Neural cell (in vitro differentiated cells): Measurements from ENCODE around the gene TAPBP. TPM values are rescaled to one million over a fixed set of nuclear protein-coding genes. Genes with fewer than 3 reads are reported as not detected.

Experiments
- H2AFZ ChIP-seq: fragments of 200-600, 300-800 bp; sonication (generic), shearing (Covaris generic); 2 replicates; pipeline ENCODE4 v1.6.0; 2014; ENCODE audit warnings: low read depth, mild to moderate bottlenecking, antibody characterized with exemption, low read length, moderate library complexity
- H3F3A ChIP-seq: fragments of 200-600 bp; shearing (Covaris generic); 2 replicates; pipeline ENCODE4 v1.6.1; 2016; ENCODE audit warnings: mild to moderate bottlenecking, moderate library complexity, mixed read lengths, antibody characterized with exemption, low read length; ENCODE audit not compliant: insufficient read depth, poor library complexity, severe bottlenecking
- H3K27ac ChIP-seq: fragments of 200-600, 300-800 bp; sonication (generic), shearing (Covaris generic); 2 replicates; pipeline ENCODE4 v1.5.1; 2014; ENCODE audit warnings: mild to moderate bottlenecking, low read length, moderate library complexity
- H3K27me3 ChIP-seq: fragments of 300-800, 200-600 bp; sonication (generic), shearing (Covaris generic); 2 replicates; pipeline ENCODE4 v1.6.0; 2014; ENCODE audit warnings: mild to moderate bottlenecking, low read depth, low read length, moderate library complexity; ENCODE audit not compliant: insufficient read depth
- H3K36me3 ChIP-seq: fragments of 300-800, 200-600 bp; sonication (generic), shearing (Covaris generic); 2 replicates; pipeline ENCODE4 v1.5.1; 2014; ENCODE audit warnings: mild to moderate bottlenecking, antibody characterized with exemption, low read length, moderate library complexity; ENCODE audit not compliant: insufficient read depth
- H3K4me2 ChIP-seq: fragments of 300-800, 200-600 bp; sonication (generic), shearing (Covaris generic); 2 replicates; pipeline ENCODE4 v1.6.0; 2014; ENCODE audit warnings: mild to moderate bottlenecking, low read length
- H3K4me3 ChIP-seq: fragments of 300-800, 200-600 bp; sonication (generic), shearing (Covaris generic); 2 replicates; pipeline ENCODE4 v1.5.1; 2014; ENCODE audit warnings: mild to moderate bottlenecking, low read length, moderate library complexity
- H3K79me2 ChIP-seq: fragments of 200-600 bp; shearing (Covaris generic); replicated peaks from 2 replicates; pipeline ENCODE4 v1.6.0; 2014; ENCODE audit warnings: mild to moderate bottlenecking, low read length, moderate library complexity; ENCODE audit not compliant: insufficient read depth
- H3K9ac ChIP-seq: fragments of 300-800, 200-600 bp; sonication (generic), shearing (Covaris generic); 2 replicates; pipeline ENCODE4 v1.6.1; 2016; ENCODE audit warnings: mild to moderate bottlenecking, low read length, mixed read lengths
- H3K9me2 ChIP-seq: fragments of 200-600 bp; shearing (Covaris generic); 2 replicates; pipeline ENCODE4 v1.6.1; 2016; ENCODE audit warnings: mild to moderate bottlenecking, low read length, mixed read lengths; ENCODE audit not compliant: insufficient read depth
- H3K9me3 ChIP-seq: fragments of 200-600, 300-800 bp; sonication (generic), shearing (Covaris generic); 2 replicates; pipeline ENCODE4 v1.6.1; 2016; ENCODE audit warnings: mild to moderate bottlenecking, mixed run types, low read length, moderate library complexity, mixed read lengths
- H4K20me1 ChIP-seq: fragments of 200-600 bp; shearing (Covaris generic); 2 replicates; pipeline ENCODE4 v1.6.1; 2016; ENCODE audit warnings: mild to moderate bottlenecking, mixed run types; ENCODE audit not compliant: insufficient read depth
- EP300 ChIP-seq: fragments of 450-650 bp; conservative IDR thresholded peaks from 2 replicates; pipeline ENCODE4 v1.6.1; 2014; ENCODE audit warnings: antibody characterized with exemption, mild to moderate bottlenecking, moderate library complexity; ENCODE audit not compliant: poor library complexity, severe bottlenecking
- EZH2 ChIP-seq: fragments of 200-600, 300-800 bp; shearing (Covaris generic), sonication (generic); IDR thresholded peaks from 2 replicates; pipeline ENCODE4 v1.6.1; 2014; ENCODE audit warnings: antibody characterized with exemption, low read length, borderline replicate concordance, mild to moderate bottlenecking; ENCODE audit not compliant: insufficient read depth, poor library complexity, severe bottlenecking
- MXI1 ChIP-seq: fragments of 450-650 bp; conservative IDR thresholded peaks from 2 replicates; pipeline ENCODE4 v1.6.1; 2014; ENCODE audit warnings: antibody characterized with exemption, mild to moderate bottlenecking; ENCODE audit not compliant: poor library complexity, severe bottlenecking
- POLR2AphosphoS5 ChIP-seq: IDR thresholded peaks from 2 replicates; pipeline ENCODE4 v1.6.1; 2012
- RAD21 ChIP-seq: fragments of 450-650 bp; conservative IDR thresholded peaks from 2 replicates; pipeline ENCODE4 v1.6.1; 2014; ENCODE audit warnings: antibody characterized with exemption, mild to moderate bottlenecking, moderate library complexity
- SMC3 ChIP-seq: fragments of 450-650 bp; conservative IDR thresholded peaks from 2 replicates; pipeline ENCODE4 v1.6.1; 2014; ENCODE audit warnings: antibody characterized with exemption, mild to moderate bottlenecking, moderate library complexity; ENCODE audit not compliant: poor library complexity
- TAF1 ChIP-seq: IDR thresholded peaks from 2 replicates; pipeline ENCODE4 v1.6.1; 2012; ENCODE audit warnings: low read depth
- polyA plus RNA-seq: library from polyadenylated mRNA; depleted of rRNA; stranded (reverse); fragments of >200 nt; gene quantifications from 2 replicates; pipeline ENCODE4 v1.2.3, GENCODE V29; 2014
- TF ChIP-seq, protein P1 (sequence below): fragments of 450-650 bp; IDR thresholded peaks from 2 replicates; pipeline ENCODE4 v1.5.1; 2014; ENCODE audit warnings: antibody characterized with exemption, mild to moderate bottlenecking, moderate library complexity; ENCODE audit not compliant: poor library complexity, severe bottlenecking
- TF ChIP-seq, protein P2 (sequence below): IDR thresholded peaks from 2 replicates; pipeline ENCODE4 v1.6.1; 2012; ENCODE audit warnings: borderline replicate concordance

Gene TAPBP
- polyA plus RNA-seq, 1 donor from 2014 or later = 1.2 TPM

GRCh38 chr6:33315793-33316602, 2.1 kb upstream of the TAPBP start:
- Histone ChIP-seq H3K9me2 (no peaks in the 10 kb centered on the region), H3K27me3 (peaks cover 25% of the 10 kb centered on the region), H3K9me3 (no peaks in the 10 kb centered on the region), H4K20me1 (no peaks in the 10 kb centered on the region), H2AFZ (no peak overlapping the region), H3K9ac (no peak overlapping the region), H3K4me3 (no peak overlapping the region), H3K4me2 (no peak overlapping the region), H3K36me3 (peaks cover 4% of the 10 kb centered on the region), H3F3A (peaks cover 6% of the 10 kb centered on the region), H3K27ac (no peak overlapping the region), H3K79me2 (peaks cover 6% of the 10 kb centered on the region)
- no peak for TF ChIP-seq SMC3
- TF ChIP-seq TAF1 = no peak
- no peak for TF ChIP-seq EZH2
- TF ChIP-seq, protein P1, sequence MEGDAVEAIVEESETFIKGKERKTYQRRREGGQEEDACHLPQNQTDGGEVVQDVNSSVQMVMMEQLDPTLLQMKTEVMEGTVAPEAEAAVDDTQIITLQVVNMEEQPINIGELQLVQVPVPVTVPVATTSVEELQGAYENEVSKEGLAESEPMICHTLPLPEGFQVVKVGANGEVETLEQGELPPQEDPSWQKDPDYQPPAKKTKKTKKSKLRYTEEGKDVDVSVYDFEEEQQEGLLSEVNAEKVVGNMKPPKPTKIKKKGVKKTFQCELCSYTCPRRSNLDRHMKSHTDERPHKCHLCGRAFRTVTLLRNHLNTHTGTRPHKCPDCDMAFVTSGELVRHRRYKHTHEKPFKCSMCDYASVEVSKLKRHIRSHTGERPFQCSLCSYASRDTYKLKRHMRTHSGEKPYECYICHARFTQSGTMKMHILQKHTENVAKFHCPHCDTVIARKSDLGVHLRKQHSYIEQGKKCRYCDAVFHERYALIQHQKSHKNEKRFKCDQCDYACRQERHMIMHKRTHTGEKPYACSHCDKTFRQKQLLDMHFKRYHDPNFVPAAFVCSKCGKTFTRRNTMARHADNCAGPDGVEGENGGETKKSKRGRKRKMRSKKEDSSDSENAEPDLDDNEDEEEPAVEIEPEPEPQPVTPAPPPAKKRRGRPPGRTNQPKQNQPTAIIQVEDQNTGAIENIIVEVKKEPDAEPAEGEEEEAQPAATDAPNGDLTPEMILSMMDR = no peak
- no peak for TF ChIP-seq MXI1

DNA sequence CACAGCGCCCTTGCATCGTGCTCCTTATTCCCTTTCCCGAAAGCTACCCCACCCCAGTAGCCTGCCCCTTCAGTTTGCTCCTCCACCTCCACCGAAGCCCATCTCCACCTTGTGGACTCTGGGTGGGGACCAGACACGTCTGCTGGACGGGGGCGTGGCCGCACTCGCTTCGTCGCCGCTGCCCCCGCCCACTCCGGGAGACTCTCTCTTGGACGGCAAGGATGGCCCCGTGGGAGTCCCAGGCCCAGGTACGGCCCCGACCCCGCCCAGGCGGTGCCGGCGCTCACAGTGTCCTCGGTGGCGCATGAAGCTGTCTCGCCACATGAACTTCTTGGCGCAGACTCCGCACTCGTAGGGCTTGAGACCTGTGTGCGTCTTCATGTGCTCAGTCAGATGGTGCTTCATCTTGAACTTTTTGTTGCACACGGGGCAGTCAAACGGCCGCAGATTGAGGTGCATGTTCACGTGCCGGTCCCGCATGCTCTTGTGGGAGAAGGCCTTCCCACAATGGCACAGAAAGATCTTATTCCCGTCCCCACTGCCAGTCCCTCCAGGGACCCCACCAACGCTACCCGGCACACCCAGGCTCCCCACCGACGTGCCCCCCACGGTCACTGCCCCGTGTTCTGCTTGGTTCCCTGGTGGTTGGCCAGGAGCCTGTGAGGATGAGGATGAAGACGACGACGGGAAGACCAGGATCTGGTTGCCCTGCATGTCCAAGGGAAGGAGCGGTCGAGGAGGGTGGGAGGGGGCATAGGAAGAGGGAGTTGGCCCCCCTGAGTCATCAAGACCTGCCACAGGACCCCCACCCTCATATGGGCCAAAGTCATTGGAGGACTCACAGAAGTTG, 1.3 kb upstream of the TAPBP start:
- Histone ChIP-seq H3K4me2 (no peak overlapping the region), H3K9me3 (no peaks in the 10 kb centered on the region), H3K27me3 (peaks cover 25% of the 10 kb centered on the region), H3K36me3 (peaks cover 4% of the 10 kb centered on the region), H3F3A (peaks cover 6% of the 10 kb centered on the region), H3K27ac (no peak overlapping the region), H4K20me1 (no peaks in the 10 kb centered on the region), H2AFZ (no peak overlapping the region), H3K4me3 (no peak overlapping the region), H3K9ac (no peak overlapping the region), H3K9me2 (no peaks in the 10 kb centered on the region), H3K79me2 (peaks cover 3% of the 10 kb centered on the region)
- TF ChIP-seq POLR2AphosphoS5 (no peak), EP300 (no peak), SMC3 (no peak), EZH2 (no peak), TAF1 (no peak), RAD21 (no peak), MXI1 (no peak)
- TF ChIP-seq, protein P2, sequence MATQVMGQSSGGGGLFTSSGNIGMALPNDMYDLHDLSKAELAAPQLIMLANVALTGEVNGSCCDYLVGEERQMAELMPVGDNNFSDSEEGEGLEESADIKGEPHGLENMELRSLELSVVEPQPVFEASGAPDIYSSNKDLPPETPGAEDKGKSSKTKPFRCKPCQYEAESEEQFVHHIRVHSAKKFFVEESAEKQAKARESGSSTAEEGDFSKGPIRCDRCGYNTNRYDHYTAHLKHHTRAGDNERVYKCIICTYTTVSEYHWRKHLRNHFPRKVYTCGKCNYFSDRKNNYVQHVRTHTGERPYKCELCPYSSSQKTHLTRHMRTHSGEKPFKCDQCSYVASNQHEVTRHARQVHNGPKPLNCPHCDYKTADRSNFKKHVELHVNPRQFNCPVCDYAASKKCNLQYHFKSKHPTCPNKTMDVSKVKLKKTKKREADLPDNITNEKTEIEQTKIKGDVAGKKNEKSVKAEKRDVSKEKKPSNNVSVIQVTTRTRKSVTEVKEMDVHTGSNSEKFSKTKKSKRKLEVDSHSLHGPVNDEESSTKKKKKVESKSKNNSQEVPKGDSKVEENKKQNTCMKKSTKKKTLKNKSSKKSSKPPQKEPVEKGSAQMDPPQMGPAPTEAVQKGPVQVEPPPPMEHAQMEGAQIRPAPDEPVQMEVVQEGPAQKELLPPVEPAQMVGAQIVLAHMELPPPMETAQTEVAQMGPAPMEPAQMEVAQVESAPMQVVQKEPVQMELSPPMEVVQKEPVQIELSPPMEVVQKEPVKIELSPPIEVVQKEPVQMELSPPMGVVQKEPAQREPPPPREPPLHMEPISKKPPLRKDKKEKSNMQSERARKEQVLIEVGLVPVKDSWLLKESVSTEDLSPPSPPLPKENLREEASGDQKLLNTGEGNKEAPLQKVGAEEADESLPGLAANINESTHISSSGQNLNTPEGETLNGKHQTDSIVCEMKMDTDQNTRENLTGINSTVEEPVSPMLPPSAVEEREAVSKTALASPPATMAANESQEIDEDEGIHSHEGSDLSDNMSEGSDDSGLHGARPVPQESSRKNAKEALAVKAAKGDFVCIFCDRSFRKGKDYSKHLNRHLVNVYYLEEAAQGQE = no peak
- TF ChIP-seq, protein P1 = no peak
